HG03060 (cell line): Measurements from ENCODE around the gene TIMP4.

Source experiments
- ATAC-seq: cut with Tn5 transposase; IDR thresholded peaks from one replicate; pipeline ENCODE4 v1.9.1; 2021; ENCODE audit warnings: low read depth, moderate number of reproducible peaks; ENCODE audit not compliant: unreplicated experiment

TIMP4 gene

GRCh38 chr3:12158387-12159226 lies at the start of gene TIMP4:
Gene TIMP4 (minus strand): TSS chr3:12158912. CDS start chr3:12158840, 72 bp downstream.
- no peak for ATAC-seq

- ATAC-seq: no peak
Observed at GRCh38 chr3:12205171-12205570, 46.5 kb upstream of the TIMP4 start.

GRCh38 chr3:12201813-12202212 lies 43.1 kb upstream of the TIMP4 start:
- no peak for ATAC-seq

GRCh38 chr3:12198301-12198700 lies 39.6 kb upstream of the TIMP4 start:
- ATAC-seq: no peak

GRCh38 chr3:12197475-12197874 lies 38.8 kb upstream of the TIMP4 start:
- ATAC-seq: no peak

- ATAC-seq: no peak
Observed at GRCh38 chr3:12196684-12197083, 38.0 kb upstream of the TIMP4 start.

GRCh38 chr3:12195231-12195630 lies 36.5 kb upstream of the TIMP4 start:
- ATAC-seq: no peak

- peak; percentile 34 for ATAC-seq
Observed at GRCh38 chr3:12194669-12195161, 36.0 kb upstream of the TIMP4 start.

- peak; percentile 23 for ATAC-seq
Observed at GRCh38 chr3:12194209-12194608, 35.5 kb upstream of the TIMP4 start.

GRCh38 chr3:12193485-12194165 lies 34.9 kb upstream of the TIMP4 start:
- ATAC-seq: peak; percentile 41

- no peak for ATAC-seq
Observed at GRCh38 chr3:12192655-12193484, 34.2 kb upstream of the TIMP4 start.

GRCh38 chr3:12192173-12192572 lies 33.5 kb upstream of the TIMP4 start:
- no peak for ATAC-seq

- ATAC-seq: no peak
Observed at GRCh38 chr3:12191559-12191958, 32.8 kb upstream of the TIMP4 start.

- ATAC-seq: no peak
Observed at GRCh38 chr3:12190832-12191231, 32.1 kb upstream of the TIMP4 start.

- ATAC-seq: no peak
Observed at GRCh38 chr3:12190221-12190807, 31.6 kb upstream of the TIMP4 start.

GRCh38 chr3:12188681-12189287 lies 30.1 kb upstream of the TIMP4 start:
- no peak for ATAC-seq

- ATAC-seq: no peak
Observed at GRCh38 chr3:12188328-12188648, 29.6 kb upstream of the TIMP4 start.

- ATAC-seq: peak; percentile 53
Observed at GRCh38 chr3:12187448-12188327, 29.0 kb upstream of the TIMP4 start.
